ENCODE results near the gene IER5L.

GRCh38 chr9:129201866-129202265 lies 23.8 kb upstream of the IER5L start:
- TF ChIP-seq EP300 (IDR thresholded peaks at IDR 0.05): no peak
- TF ChIP-seq CTCF (IDR thresholded peaks at IDR 0.05): no peak
- TF ChIP-seq POLR2AphosphoS5 (IDR thresholded peaks at IDR 0.05): no peak
